SU-DHL-6 (cell line): Measurements from ENCODE around the gene SDK1.

Experiments used
- H2AFZ ChIP-seq: fragments of 200-600 bp; sonication (generic); 2 replicates; pipeline ENCODE4 v1.6.1; 2014; ENCODE audit warnings: low read depth, mild to moderate bottlenecking, moderate library complexity, mixed read lengths, antibody characterized with exemption, low read length; ENCODE audit not compliant: severe bottlenecking
- H3F3A ChIP-seq: fragments of 200-600 bp; shearing (Covaris generic); 2 replicates; pipeline ENCODE4 v1.6.0; 2016; ENCODE audit warnings: antibody characterized with exemption, mild to moderate bottlenecking; ENCODE audit not compliant: insufficient read depth
- H3K27ac ChIP-seq: fragments of 200-600 bp; sonication (generic); 2 replicates; pipeline ENCODE4 v1.5.1; 2016; ENCODE audit warnings: low read depth, mild to moderate bottlenecking, low read length, moderate library complexity, mixed read lengths
- H3K27me3 ChIP-seq: fragments of 200-600 bp; sonication (generic), shearing (Covaris generic); 2 replicates; pipeline ENCODE4 v1.6.0; 2014; ENCODE audit warnings: mild to moderate bottlenecking, low read length
- H3K36me3 ChIP-seq: fragments of 200-600 bp; sonication (generic); 2 replicates; pipeline ENCODE4 v1.6.1; 2014; ENCODE audit warnings: mild to moderate bottlenecking, low read length, mixed read lengths
- H3K4me2 ChIP-seq: fragments of 300-600, 200-600 bp; shearing (Covaris generic), sonication (generic); 2 replicates; pipeline ENCODE4 v1.6.0; 2014; ENCODE audit warnings: low read length, low read depth, mild to moderate bottlenecking; ENCODE audit not compliant: poor library complexity, severe bottlenecking
- H3K4me3 ChIP-seq: fragments of 200-600 bp; sonication (generic); 2 replicates; pipeline ENCODE4 v1.5.1; 2014; ENCODE audit warnings: antibody characterized with exemption, low read length, mild to moderate bottlenecking, mixed read lengths; ENCODE audit not compliant: insufficient read depth, poor library complexity, severe bottlenecking
- H3K79me2 ChIP-seq: fragments of 200-600 bp; sonication (generic); 2 replicates; pipeline ENCODE4 v1.6.1; 2014; ENCODE audit warnings: mild to moderate bottlenecking, low read length, moderate library complexity; ENCODE audit not compliant: insufficient read depth
- H3K9ac ChIP-seq: fragments of 200-600 bp; sonication (generic); 2 replicates; pipeline ENCODE4 v1.7.0; 2014; ENCODE audit warnings: mild to moderate bottlenecking, low read length
- H3K9me2 ChIP-seq: fragments of 200-600 bp; sonication (generic); replicated peaks from 2 replicates; pipeline ENCODE4 v1.6.1; 2014; ENCODE audit warnings: low read length; ENCODE audit not compliant: insufficient read depth
- H3K9me3 ChIP-seq: fragments of 200-600 bp; sonication (generic); 2 replicates; pipeline ENCODE4 v1.6.1; 2014; ENCODE audit warnings: low read length, mixed read lengths; ENCODE audit not compliant: insufficient read depth
- H4K20me1 ChIP-seq: fragments of 200-600 bp; sonication (generic); 2 replicates; pipeline ENCODE4 v1.6.1; 2014; ENCODE audit warnings: low read depth, mild to moderate bottlenecking, antibody characterized with exemption, low read length, moderate library complexity, mixed read lengths
- CTCF ChIP-seq: fragments of 200-600 bp; sonication (generic); IDR thresholded peaks from one replicate; pipeline ENCODE4 v1.5.1; 2017; ENCODE audit warnings: antibody characterized with exemption, mild to moderate bottlenecking, low read length, moderate library complexity; ENCODE audit not compliant: insufficient read depth, poor library complexity, severe bottlenecking
- EZH2phosphoT487 ChIP-seq: fragments of 200-600 bp; sonication (generic), shearing (Covaris generic); conservative IDR thresholded peaks from 2 replicates; pipeline ENCODE4 v1.6.1; 2018; ENCODE audit warnings: mild to moderate bottlenecking, antibody characterized with exemption, low read length, moderate library complexity, mixed read lengths

SDK1 gene

DNA sequence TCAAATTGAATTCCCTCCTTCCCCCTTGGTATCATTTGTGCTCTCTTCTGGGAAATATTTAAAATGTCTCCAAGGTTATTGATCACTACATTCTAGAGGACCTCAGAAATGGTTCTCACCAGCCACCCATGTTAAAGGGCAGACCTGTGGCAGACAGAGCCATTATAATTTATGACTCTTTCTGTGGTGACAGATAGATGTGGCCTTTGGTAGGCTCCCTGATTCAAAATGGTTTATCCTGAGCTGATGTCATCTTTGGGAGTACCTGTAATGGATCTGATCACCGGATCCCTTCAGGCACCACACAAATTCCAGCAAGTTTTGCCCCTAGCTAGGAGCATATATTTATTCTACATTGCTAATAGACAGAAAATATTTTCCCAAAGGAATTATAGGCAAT lies 267.5 kb downstream of the SDK1 start:
- H3K9me2 ChIP-seq = no peaks in the 10 kb centered on the region
- H3K79me2 ChIP-seq = no peaks in the 10 kb centered on the region
- no peak overlapping the region for H3K4me3 ChIP-seq
- no peak overlapping the region for H3K9ac ChIP-seq
- H4K20me1 ChIP-seq = no peaks in the 10 kb centered on the region
- no peak overlapping the region for H2AFZ ChIP-seq
- TF ChIP-seq EZH2phosphoT487 (no peak), CTCF (no peak)
- H3K36me3 ChIP-seq = no peaks in the 10 kb centered on the region
- no peaks in the 10 kb centered on the region for H3F3A ChIP-seq
- H3K9me3 ChIP-seq = no peaks in the 10 kb centered on the region
- H3K27me3 ChIP-seq = no peaks in the 10 kb centered on the region
- H3K27ac ChIP-seq = no peak overlapping the region
- no peak overlapping the region for H3K4me2 ChIP-seq

- Histone ChIP-seq H3K27ac (no peak overlapping the region), H3K4me3 (no peak overlapping the region), H4K20me1 (no peaks in the 10 kb centered on the region), H3K4me2 (no peak overlapping the region), H3K9me3 (no peaks in the 10 kb centered on the region), H3K36me3 (no peaks in the 10 kb centered on the region), H3K9me2 (no peaks in the 10 kb centered on the region), H3K27me3 (no peaks in the 10 kb centered on the region), H3F3A (no peaks in the 10 kb centered on the region), H3K79me2 (no peaks in the 10 kb centered on the region), H2AFZ (no peak overlapping the region), H3K9ac (no peak overlapping the region)
- TF ChIP-seq EZH2phosphoT487 (no peak), CTCF (no peak)
Measured at GRCh38 chr7:3569643-3570042, 268.6 kb downstream of the SDK1 start.

DNA sequence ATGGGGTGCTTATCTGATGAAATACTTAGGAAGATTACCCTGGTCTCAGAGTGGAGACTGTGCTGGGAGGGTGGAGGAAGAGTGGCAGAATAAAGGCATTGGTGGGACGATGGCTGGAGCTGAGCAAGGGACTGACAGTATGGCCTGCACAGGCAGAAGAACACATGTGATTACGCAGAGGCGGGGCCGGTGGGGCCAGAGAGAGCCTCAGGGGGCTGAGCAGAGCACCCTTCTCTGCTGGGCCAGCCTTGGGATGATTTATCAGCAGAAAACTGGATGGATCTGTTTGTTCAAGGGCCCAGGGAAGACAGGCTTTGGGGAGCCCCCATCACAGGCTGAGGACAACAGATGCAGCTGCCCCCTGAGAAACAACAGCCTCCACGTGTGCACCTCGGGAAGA lies 272.1 kb downstream of the SDK1 start:
- Histone ChIP-seq H3K9me3 (peaks cover 18% of the 10 kb centered on the region; the same call in 1 of the 2 replicates), H3K4me2 (no peak overlapping the region), H3K9ac (no peak overlapping the region), H4K20me1 (no peaks in the 10 kb centered on the region), H3K79me2 (no peaks in the 10 kb centered on the region), H3K27me3 (no peaks in the 10 kb centered on the region), H3K9me2 (no peaks in the 10 kb centered on the region), H3K36me3 (no peaks in the 10 kb centered on the region), H3K4me3 (no peak overlapping the region), H3K27ac (no peak overlapping the region), H2AFZ (no peak overlapping the region), H3F3A (no peaks in the 10 kb centered on the region)
- no peak for TF ChIP-seq EZH2phosphoT487
- no peak for TF ChIP-seq CTCF

GRCh38 chr7:3574386-3574785 lies 273.3 kb downstream of the SDK1 start:
- Histone ChIP-seq H3K9me2 (no peaks in the 10 kb centered on the region), H3K9me3 (peaks cover 21% of the 10 kb centered on the region; the same call in 1 of the 2 replicates), H3K4me2 (no peak overlapping the region), H3K36me3 (no peaks in the 10 kb centered on the region), H3K4me3 (no peak overlapping the region), H3K79me2 (no peaks in the 10 kb centered on the region), H4K20me1 (no peaks in the 10 kb centered on the region), H3K27ac (no peak overlapping the region), H3K9ac (no peak overlapping the region), H3F3A (no peaks in the 10 kb centered on the region), H2AFZ (no peak overlapping the region), H3K27me3 (no peaks in the 10 kb centered on the region)
- TF ChIP-seq CTCF = no peak
- TF ChIP-seq EZH2phosphoT487 = no peak
